GM18868 (cell line): Measurements from ENCODE around the gene IL17C.

Experiments
- ATAC-seq: cut with Tn5 transposase; IDR thresholded peaks from one replicate; pipeline ENCODE4 v1.9.1; 2021; ENCODE audit warnings: mild to moderate bottlenecking, moderate library complexity; ENCODE audit not compliant: unreplicated experiment

Gene IL17C

DNA sequence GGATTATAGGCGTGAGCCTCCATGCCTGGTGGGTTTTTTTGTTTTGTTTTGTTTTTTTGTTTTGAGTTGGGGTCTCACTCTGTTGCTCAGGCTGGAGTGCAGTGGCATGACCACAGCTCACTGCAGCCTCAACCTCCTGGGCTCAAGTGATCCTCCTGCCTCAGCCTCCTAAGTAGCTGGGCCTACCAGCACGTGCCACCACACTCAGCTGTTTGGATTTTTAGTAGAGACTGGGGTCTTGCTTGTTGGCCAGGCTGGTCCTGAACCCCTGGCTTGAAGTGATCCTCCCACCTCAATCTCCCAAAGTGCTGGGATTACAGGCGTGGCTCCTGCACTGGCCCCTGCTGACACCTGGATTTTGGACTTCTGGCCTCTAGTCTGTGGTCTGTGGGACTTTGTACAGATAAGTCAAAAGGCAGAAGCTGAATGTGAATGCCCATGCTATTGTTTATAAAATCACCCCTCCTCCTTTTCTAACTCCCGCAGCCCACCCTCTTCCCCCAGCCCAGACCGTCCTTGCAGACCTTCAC, 42.2 kb downstream of the IL17C start:
- no peak for ATAC-seq

DNA sequence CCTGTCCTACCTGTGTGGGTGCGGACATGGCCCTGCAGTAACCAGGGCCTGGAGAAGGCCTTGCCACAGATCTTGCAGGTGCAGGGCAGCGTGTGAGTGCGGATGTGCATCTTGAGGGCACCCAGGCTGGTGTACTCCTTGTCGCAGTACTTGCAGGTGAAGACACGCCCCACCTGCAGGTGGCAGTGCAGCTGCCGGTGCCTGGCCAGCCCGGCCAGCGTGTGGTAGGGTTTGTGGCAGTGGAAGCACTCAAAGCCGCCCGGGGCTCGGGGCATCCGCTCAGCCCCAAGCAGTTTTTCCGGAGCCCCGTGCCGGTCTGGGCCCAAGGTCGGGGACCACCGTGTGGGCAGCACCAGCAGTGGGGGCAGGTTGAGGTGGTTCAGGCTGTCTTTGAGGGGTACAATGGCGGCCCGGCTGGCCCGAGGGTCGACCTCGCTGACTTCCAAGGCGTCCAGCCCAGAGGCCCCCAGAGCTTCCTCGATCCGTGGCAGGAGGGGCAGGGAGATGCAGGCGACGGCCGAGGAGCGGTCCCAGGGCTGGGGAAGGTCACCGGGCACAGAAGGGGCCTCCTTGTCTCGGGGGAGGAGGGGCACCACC, 42.8 kb downstream of the IL17C start:
- no peak for ATAC-seq

DNA sequence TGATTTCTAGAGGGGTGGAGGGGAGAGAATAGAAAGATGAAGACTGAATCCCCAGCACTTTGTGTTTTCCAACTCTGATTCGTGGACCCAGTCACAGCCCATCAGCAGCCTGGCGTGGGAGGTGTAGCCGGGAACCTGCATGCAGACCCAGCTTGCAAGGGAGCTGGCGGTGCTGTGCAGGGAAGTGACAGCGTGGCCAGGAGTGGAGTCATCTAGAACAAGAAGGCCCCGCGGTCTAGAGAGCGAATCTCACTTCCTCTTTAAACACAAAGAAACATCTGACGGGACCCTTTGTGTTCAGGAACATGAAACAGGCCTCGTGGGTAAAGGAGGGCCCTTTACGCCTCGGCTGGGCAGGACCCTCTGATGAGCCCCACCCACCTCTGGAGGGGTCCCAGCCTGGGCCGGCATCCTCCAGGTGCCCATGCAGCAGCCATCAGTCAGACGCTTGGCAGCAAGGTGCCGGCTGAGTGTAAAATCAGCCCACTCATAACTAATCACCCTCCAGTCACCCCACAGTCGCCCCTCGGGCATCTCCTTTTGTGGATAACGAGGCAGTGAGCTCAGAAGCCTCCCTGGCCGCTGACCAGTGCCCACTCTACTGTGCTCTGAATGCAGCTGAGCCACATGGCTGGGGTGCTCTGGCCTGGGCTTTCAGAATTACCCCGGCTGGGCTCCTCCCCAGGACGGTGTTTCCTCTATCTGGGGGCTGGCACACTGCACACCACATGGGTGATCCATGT, 43.5 kb downstream of the IL17C start:
- peak; percentile 75 for ATAC-seq

DNA sequence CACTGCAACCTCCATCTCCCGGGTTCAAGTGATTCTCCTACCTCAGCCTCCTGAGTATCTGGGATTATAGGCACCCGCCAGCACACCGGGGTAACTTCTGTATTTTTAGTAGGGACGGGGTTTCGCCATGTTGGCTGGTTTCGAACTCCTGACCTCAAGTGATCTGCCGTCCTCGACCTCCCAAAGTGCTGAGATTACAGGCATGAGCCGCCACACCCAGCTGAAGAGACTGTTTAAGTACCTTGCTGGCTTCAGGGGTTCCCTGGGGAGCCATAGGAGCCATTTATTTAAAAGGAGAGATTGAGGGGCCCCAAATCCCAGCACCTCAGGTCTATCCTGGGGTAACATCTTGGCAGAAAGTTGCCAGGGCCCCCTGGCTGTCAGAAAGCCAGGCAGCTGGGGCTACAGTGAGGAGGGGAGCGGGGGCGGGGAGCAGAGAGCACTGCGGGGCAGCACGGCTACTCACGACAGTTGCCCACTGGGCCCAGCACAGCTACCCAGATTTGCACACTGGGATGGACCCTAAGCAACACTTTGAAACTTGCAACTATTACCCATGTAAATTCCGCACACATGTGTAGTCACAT, 46.3 kb downstream of the IL17C start:
- no peak for ATAC-seq

DNA sequence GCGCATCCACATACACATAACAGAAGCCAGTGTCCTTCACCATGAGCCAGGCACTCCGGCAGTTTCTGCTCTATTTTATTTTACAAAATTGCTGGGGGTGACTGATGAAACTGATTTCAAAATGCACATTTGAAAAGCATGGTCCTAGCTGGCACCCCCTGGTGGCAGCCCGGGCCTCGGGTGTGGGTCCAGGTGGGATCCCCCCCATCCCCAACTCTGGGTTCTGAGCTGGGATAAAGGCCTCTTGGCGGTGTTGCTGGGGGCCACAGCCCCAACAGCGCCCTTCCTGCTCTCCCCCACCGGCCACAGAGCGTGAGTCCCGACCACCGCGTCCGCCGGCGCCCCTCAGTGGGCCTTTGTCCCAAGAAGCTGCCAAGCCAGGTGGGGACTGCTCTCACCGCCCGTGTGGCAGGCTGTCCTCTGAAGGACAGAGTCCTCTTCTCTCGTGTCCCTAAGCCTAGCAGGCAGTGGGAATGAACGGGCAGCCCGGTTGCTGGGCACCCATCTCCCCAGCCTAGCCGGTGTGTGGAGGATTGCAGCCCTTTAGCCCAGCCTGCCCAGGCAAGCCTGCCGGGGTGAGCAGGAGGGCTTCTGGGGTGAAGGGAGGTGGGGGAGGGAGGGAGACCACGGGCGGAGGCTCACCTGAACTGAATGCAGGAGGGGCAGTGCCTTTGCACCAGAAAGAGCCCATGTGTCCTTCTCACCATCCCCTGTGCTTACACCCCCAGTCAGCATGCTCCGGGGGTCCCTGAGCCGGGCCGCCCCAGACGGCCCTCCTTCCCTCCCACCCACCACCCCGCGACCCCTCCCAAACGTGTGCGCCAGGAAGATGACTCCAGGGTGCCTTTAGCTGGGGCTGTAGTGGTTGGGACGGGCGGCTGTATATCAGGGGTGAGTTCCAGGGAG, 47.0 kb downstream of the IL17C start:
- ATAC-seq, result no peak

DNA sequence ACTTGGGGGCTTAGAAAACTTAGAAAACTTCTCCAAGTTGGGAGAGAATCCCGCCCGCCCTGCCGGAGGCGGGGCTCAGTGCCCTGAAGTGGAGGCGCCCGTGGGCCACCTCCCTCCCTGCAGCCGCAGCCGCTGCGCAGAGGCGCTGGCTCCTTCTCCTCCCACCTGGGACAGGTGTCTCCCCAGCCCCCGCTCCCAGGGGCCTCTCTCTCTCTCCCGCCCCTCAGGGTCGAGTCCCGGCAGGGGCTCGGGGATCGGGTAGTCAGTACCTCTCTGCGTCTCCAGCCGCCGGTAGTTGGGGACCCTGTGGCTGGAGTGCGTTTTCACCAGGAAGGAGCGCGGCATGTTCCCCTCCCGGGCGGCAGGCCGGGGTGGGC, 47.7 kb downstream of the IL17C start:
- ATAC-seq, result peak; percentile 2

DNA sequence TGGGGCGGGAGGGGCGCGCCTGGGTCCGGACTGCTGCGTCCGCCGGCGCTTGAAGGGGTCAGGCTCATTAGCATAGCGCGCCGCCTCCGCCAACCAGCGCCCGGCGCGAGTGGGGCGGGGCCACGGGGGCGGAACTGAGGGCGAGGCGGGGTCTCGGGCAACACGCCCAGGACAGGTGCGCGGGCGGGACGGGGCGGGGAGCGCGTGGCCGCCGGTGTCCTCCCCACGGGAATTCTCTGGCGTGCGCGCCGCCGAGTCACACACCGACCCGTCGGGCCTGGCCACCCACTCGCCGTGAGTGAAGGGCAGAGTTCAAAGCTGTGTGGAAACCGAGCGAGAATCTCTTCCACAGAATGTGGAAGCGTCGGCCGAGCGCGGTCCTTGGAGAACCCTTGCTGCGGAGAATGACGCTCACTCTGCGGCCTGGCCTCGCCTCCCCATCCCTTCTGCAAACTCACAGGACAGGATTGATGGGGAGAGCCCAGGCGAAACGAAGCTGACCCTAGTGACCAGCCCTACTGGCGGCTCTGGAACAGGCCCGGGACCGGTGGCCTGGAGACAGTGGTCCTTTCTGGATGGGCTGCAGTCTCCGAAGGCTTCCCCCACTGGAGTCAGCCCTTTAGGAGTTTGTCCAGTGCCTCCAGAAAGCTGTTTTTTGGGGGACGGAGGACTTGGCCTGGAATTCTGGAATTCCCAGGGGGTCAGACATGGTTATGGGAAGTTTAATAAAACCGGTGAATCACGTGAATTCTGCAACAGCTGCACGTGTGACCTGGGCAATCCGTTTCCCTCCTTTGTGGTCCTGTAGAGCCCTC, 48.3 kb downstream of the IL17C start, which contains the start of gene SNAI3:
SNAI3 (minus strand) TSS at position 69 of the 815 bp plus-strand sequence. CDS start 101 bp downstream, outside the sequence.
- peak; percentile 66 for ATAC-seq

DNA sequence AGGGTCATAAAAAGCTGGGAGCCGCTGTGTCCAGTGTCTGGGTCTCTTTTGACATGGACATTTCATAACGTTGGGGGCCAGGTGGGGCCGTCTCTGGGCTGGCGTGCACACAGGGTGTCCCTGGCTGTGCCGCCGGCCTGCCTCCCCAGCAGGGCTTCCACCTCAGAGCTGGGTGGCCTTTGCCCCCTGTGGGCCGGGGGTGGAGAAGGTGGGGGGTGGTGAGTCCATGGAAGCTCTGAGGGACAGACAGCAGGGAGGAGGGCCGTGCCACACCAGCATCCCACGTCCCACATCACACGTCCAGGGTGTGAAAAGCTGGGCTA, 48.8 kb downstream of the IL17C start:
- ATAC-seq, result no peak

DNA sequence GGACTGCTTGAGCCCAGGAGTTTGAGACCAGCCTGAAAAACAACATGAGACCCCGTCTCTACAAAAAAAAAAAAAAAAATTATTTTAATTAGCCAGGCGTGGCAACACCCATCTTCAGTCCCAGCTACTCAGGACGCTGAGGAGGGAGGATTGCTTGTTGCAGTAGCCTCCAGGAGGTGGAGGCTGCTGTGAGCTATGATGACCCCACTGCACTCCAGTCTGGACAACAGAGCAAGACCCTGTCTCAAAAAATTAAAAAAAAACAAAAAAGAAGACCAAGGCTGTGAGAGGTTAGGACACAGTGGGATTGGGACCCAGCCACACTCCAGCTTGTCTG, 49.3 kb downstream of the IL17C start:
- no peak for ATAC-seq

DNA sequence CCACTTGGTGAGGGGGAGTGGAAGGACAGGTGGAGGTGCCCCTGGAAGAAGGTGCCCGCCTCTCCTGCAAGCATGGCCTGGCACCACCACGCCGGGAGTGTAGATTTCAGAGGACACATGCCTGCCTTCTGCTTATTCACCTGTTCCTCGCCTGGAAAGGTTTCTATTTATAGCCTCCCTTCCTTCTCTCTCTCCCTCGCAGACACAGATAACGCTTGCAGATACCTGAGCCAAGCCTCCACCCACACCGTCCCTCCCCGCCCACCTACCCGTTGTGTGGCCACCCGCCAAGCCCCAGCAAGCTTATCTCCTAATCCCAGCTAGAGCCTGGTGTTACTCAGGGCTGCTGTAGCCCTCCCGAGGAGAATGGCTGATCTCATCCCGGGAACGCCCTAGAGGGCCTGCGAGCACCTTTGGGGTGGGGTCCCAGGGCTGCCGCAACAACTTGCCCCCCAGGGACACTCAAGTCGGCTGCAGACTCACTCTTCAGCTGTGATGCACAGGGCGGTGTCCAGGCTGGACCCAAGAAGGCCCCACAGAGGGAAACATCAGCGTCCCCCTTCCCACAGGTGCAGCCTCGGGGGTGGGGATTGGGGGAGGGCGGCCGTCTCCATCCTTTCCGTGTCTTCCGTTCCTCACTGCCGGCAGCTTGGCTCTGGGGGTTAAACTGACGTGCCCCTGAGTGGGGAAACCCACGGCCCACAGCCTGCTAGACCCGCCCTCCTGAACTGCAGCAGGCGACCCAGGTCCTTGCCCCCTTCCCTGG, 49.8 kb downstream of the IL17C start:
- no peak for ATAC-seq
